Measurements from ENCODE around the gene CCNJL. TPM values are rescaled to one million over a fixed set of nuclear protein-coding genes. Genes with fewer than 3 reads are reported as not detected.
"Not testable (repeated sequence)": the region's sequence is repeated elsewhere in the genome, so short reads cannot be mapped to it uniquely, and the experiment has no call there.

The CCNJL gene
- polyA plus RNA-seq, 4 donors: 7.9 to 10.1 (median 8.3) TPM

DNA sequence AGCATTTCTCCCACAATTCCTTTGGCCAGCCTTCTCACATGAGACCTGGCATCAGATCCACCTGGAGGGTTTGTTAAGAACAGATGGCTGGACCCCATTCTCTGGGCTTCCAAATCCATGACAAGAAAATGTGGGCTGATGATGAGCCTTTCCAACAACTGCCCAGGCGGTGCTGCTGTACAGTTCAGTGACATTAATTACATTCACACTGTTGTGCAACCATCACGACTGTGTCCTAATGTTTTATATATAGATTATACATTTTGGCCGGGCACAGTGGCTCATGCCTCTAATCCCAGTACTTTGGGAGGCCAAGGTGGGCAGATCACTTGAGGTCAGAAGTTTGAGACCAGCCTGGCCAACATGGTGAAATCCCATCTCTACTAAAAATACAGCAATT is 22.4 kb upstream of the CCNJL start:
- DNase-seq (ENCODE audit: low read depth in 4 of 4, low spot score in 3 of 4): not testable (repeated sequence)

DNA sequence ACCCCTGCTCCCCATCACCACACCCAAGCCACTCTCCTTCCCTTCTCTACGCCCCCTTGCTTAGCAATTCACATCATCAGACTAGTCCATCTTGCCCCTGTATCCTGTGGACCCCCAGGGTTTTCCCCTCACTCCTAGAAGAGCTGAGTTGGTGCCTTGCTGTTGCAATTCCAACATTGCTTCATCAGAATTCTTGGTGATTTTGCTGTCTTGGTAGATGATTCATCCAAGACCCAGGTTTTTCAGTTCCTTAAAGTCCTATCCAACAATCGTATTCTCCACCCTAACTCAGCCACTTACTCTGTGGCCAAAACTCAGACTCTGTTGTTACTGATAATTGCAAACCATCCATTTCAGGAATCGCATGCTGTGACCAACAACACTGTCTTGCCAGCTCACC is 21.4 kb upstream of the CCNJL start:
- no peak for DNase-seq (ENCODE audit: low read depth in 4 of 4, low spot score in 3 of 4)

DNA sequence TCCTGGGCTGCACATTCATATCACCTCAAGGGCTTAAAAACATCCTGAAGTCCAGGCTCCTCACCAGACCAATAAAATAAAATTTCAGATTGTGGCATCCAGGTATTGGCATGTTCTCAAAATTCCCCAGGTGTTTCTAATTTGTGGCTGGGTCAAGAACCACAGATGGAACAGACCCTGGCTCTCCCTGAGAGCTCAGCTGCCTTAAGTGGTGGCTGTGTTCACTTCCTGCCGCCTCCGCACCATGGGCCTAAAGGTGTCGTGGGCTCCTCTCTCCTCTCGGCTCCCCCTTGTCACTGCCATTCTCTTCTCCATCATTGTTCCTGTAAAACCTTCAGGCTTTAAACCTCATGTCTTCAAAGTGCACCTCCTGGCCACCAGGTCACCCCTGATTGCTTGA is 17.8 kb upstream of the CCNJL start:
- no peak for DNase-seq (ENCODE audit: low read depth in 4 of 4, low spot score in 3 of 4)

DNA sequence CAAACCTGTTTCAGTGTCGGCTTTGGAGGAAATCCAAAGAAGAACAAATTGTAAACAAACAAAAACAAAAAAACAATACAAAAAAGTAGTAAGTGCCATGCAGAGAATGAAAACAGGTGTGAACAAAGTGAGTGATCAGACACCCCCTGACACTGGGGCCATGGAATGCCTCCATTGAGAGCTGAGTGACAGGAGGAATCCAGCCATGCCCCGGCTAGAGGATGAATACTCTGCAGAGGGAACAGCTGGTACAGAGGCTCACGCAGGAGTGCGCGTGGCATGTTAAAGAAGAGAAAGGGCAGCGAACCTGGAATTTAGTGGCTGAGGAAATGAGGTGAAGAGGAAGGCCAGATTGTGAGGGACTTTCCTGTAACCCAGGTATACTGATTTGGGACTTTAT is 15.5 kb upstream of the CCNJL start:
- no peak for DNase-seq (ENCODE audit: low read depth in 4 of 4, low spot score in 3 of 4)

DNA sequence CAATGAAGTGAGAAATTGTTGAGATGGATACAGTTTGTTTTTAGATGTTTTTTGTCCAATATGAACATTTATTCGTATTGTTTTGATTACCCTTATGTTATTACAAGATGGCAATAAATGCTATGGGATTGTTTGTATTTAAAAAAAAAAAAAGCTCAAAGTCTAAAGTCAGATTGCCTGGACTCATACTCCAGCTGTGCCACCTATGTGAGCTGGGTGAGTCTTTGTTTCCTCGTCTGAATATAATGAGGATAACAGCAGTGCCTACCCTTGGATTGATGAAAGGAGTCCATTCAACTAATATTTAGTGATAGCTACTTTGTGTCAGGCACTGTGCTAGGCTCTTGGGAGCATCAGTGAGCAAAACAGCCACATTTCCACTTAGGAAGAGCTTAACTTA is 14.6 kb upstream of the CCNJL start:
- DNase-seq (ENCODE audit: low read depth in 4 of 4, low spot score in 3 of 4): no peak

DNA sequence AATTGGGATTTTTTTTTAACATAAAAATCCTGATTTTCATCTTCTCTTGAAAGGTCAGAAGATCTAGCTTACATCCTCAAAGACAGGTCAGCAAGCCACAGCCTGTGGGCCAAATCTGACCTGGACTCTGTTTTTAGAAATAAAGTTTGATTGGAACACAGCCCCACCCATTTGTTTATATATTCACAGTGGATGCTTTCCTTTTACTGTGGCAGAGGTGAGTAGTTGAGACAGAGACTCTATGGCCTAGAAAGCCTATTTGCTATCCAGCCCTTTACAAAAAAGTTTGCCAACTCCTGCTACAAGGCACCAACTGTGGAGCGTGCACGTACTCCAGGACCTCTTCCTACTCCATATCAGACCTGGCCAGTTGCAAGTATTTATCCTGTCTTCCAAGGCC is 13.4 kb upstream of the CCNJL start:
- no peak for DNase-seq (ENCODE audit: low read depth in 4 of 4, low spot score in 3 of 4)

DNA sequence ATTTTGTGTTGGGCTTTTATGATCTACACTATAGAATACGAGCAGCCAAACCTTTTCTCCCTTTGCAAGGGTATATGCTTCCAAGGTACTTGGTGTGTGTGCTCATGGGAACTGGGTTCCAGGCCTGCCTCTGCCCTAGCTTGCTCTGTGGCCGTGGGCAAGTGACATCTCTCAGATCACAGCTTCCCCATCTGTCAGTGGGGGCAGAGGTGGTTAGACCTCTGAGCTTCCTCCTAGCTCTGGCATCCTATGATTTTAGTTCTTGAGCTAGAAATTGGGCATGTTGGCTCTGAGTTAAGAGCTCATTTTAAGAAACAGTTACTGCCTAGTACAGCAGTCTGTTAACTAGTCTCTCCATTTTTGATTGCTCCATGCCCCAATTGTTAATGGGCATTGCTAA is 12.5 kb upstream of the CCNJL start:
- DNase-seq (ENCODE audit: low read depth in 4 of 4, low spot score in 3 of 4): no peak

DNA sequence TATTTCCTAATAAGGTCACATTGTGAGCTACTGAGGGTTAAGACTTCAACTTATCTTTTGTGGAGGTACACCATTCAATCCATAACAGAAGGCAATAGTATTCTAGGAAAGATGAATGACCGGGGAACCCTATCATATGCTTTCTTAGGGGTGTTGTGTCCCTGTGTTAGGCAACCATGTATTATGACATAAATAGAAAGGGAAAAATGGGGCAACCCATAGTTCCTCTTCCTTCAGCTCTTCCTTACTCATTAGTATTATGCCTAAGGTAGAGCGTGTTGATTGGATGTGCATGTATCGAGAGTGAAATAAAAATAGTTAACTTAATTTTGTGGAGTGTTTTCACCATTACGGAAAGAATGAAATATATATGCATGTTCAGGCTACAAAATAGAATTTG is 6.0 kb upstream of the CCNJL start:
- DNase-seq (ENCODE audit: low read depth in 4 of 4, low spot score in 3 of 4): no peak

DNA sequence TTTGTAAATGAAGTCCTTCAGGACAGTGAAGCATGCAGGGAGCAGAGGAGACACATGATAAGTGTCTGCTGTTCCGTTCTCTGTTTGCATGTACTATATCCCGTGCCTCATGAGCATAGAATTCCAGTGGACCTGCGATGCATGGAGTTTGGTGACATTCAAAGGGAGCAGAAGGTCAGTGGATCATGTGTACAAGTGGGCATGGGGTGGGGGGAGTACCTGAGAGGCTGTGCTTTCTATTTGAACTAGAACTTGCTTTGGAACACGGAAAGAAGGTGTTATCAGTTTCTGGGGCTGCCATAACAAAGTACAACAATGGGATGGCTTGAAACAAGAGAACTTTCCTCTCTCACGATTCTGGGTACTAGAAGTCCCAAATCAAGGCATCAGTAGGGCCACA is 5.1 kb upstream of the CCNJL start:
- DNase-seq (ENCODE audit: low read depth in 4 of 4, low spot score in 3 of 4): no peak

DNA sequence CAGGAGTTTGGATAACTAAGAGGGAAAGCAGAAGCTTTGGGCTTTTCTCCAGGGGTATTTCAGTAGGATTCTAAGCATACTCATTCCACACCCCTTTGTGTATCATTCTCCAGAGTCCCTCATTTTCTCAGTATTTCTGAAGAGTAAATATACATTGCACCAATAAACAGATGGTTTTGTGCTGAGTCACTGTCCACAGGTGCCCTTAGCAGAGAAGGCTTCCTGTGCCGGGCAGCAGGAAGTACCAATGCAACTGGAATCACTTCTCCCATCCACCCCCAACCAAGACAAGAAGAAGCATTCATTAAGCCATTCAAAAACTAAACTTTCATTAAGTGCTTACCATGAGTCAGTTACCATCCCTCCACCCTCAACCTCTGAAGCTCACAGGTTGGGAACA is 3.6 kb upstream of the CCNJL start:
- DNase-seq (ENCODE audit: low read depth in 4 of 4, low spot score in 3 of 4): no peak

DNA sequence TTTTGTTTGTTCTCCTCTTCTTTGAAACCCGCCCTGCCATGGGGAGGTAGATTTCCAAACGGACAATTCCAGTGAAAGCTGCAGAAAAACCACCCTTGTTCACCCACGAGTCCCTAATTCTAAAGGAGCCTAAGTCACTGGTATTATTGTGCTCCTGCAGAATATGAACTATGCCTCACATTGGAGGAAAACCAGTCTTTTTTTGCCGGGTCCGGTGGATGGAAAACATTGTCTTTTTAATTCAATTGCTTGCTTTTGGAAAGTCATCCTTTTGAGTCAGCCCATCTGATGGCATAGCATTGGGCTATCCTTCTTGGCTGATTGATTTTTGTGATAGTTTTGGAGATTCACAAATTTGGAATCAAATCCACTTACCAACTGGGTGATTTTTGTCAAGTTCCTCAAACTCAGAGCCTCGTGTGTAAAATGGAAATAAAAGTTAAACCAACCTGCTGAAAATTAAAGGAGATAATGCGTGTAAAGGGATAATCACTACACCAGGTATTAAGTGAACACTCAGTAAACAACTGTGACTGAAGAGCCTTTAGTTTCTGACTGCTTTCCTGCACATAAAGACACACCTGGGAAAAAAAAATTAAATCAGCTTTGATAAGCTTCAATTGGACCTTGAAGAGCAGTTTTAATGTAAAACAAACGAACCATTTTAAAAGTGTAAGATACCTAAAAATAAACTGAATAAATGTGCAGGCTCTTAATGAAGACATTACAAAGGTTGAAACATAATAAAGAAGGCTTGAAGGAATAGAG is 780 bp upstream of the CCNJL start:
- no peak for DNase-seq (ENCODE audit: low read depth in 4 of 4, low spot score in 3 of 4)

DNA sequence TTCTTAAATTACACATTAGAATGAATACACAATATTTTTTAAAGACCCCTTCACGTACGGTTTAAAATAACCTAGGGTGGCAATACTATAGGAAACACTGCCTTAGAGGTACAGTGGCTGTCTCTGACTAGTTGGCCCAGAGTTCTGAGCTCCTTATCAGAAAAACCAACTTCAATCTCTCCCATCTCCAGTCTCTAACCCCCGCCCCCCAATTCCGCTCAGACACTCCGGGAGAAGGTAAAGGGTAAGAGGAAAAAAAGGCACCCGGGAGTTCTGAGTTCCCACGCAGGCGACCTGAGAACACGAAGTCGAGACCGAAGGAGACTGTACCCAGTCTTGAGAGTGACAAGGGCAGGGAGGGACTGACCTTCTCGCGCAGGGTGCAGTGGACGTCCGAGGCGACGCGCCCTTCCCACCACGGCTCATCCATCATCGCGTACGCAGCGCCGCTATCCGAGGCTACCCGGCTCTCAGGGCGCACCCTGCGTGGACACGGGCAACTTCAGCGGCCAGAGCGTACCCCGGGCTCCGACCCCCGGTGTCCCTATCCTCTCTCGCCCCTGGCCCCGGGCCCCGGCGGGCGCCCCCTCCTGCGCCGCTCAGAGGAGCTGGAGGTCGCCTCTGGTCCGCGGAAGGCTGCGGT is 752 bp downstream of the CCNJL start:
- no peak for DNase-seq (ENCODE audit: low read depth in 4 of 4, low spot score in 3 of 4)

DNA sequence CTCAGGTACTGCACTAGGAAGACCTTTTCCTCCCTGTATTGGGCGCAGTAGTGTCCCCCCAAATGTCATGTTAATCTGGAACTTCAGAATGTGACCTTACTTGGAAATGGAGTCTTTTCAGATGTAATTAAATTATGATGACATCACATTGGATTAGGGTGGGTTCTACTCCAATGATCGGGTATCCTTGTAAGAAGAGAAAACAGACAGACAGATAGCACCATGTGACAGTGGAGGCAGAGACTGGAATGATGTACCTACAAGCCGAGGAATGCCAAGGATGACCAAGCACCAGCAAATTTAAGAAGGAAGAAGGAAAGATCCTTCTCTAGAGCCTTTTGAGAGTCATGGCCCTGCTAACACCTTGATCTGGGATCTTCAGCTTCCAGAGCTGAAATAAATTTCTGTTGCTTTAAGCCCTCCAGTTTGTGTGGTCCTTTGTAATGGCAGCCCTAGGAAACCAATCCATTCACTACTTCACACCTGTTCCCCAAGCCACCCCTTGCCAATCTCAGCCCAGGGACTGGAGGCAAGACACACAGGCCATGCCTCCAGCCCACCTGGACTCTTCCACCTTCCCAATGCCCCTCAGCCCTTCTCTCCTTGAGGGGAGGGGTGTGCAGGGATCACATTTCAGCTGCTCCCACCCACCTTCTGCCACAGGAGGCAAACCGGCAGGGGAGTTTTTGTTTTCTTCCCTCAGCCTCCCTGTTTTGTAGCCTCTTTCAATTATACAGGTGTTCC is 1.6 kb downstream of the CCNJL start:
- DNase-seq (ENCODE audit: low read depth in 4 of 4, low spot score in 3 of 4): no peak

DNA sequence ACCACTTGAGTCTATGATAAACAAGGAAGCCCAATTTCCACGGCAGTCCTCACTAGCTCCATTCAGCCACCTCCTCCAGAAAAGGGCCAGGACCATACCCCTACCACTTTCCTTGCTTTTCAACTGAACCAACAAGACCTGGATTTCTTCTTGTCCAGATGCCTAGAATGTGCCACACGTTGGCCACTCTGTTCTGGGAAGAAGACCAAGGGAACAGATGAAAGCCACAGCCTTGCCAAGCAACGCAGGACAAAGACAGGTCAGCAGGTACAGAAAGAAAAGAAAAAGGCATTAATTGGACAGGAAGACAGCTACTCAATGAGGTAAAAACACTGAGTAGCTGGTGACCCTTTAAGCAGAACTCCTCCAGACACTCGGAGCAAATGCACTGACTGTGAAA is 2.2 kb downstream of the CCNJL start:
- no peak for DNase-seq (ENCODE audit: low read depth in 4 of 4, low spot score in 3 of 4)

DNA sequence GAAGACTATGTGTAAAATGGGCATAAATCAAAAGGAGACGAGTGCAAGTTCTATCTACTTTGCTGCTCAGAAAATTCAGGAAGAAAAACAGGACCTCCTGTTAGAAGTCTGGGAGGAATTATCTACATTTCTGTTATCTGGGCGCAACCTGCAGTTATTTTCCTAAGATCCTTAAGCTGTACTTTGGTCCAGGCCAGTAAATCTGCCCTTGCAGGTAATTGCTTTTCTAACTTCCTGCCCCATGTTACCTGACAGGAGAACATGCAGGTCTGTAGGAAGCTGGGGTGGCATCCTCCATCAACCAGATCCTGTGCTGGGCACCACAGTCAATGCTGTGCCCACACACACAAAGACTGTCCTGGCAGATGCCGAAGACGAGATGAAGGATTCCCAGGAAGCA is 5.7 kb downstream of the CCNJL start:
- no peak for DNase-seq (ENCODE audit: low read depth in 4 of 4, low spot score in 3 of 4)

DNA sequence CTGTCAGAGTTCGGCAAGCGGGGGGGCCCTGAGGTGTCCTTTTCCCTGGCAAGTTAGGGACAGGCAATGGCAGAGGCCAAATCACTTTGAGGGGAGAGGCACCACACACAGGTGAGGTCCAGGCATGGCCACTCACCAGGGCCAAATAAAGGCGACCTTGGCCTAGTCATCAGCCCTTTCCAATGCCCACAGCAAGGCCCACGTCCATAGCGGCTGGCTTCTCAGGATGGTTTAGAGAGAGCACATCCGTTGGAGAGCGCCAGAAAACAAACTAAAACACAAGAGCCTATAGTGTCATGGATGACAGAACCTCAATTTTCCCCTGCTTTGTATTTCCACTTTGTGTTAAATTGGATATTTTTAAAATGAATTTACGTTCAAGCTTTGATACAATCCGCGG is 7.0 kb downstream of the CCNJL start:
- no peak for DNase-seq (ENCODE audit: low read depth in 4 of 4, low spot score in 3 of 4)

DNA sequence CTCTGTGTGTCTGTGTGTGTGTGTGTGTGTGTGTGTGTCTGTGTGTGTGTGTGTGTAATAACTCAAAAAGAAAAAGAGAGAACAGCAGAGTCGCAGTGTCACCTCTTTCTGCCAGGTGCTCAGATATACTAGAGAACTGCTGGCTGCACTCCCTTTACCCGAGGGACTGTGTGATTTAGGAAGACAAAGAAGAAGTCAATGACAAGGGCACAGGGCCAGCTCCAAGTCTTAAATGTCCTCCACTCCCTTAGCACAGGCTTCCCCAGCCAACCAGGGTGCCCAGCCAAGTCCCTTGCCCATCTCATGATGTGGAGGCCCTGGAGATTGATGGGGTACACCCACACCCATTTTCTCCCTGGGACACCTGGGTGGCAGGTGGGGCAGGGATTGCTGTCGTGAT is 8.7 kb downstream of the CCNJL start:
- DNase-seq (ENCODE audit: low read depth in 4 of 4, low spot score in 3 of 4): no peak

DNA sequence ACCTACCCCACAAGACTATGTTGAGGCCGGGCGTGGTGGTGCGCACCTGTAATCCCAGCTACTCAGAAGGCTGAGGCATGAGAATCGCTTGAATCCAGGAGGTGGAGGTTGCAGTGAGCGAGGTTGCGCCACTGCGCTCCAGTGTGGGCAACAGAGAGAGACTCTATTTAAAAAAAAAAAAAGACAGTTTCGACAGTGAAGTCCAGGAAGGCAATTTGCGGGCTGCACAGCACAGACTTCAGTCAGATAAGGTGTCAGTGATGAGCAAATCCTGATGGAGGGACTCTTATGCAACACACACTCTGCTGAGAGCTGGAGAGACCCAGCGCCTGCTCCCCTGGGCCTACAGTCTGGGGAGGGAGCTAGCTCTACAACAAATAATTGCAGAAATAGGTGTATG is 14.2 kb downstream of the CCNJL start:
- DNase-seq (ENCODE audit: low read depth in 4 of 4, low spot score in 3 of 4): no peak

DNA sequence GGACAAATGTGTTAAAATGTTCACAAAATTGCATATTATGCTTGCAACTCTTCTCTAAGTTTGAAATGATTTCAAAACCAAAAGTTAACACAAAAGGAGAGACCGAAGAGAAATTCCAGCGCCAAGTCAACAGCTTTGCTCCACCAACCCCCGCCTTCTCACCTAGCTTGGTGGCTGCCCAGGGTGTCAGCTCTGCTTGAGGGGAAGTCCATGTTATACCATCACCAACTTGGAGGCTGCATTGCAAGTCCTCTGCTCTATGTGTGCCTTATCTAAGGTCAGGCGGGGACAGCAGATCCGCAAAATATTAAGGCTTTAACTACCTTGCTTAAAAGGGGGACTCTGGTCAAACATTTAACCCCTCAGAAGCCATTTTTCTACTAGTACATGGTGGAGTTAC is 14.6 kb downstream of the CCNJL start:
- DNase-seq (ENCODE audit: low read depth in 4 of 4, low spot score in 3 of 4): no peak

DNA sequence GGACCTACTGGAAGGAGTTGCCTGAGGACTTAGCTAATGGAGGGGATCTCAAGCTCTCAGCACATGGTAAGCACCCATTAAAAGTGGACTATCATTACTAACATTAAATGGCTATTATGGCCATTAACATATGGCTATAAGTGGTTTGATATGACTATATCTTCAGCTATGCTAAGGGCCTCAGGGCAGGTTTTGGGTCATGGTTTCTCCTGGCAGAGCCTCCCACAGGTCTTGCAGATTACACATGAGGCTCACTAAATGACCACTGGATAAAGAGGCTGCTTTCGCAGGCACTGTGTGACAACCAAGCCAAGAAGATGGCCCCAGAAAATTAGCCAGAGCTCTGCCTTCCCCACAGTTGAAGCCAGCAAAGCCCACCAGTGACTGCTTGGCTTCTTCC is 15.4 kb downstream of the CCNJL start:
- DNase-seq (ENCODE audit: low read depth in 4 of 4, low spot score in 3 of 4): no peak

DNA sequence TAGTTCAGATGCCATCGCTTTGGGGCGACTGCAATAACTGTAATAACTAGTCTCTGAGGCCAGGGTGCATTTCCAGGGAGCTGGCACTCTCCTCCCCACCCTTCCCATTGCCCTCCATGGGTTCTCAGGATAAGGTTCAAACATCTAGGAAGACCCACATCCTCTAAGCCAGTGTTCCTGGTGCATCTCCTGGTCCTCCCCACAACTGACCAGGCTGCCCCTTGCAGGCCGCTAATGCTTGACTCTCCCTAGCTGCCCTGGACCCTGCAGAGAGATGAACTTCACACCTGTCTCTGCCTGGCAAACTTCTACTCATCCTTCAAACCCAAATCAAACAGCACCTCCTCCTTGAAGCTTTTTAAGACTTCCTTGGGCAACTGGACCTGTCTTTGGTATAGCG is 15.9 kb downstream of the CCNJL start:
- DNase-seq (ENCODE audit: low read depth in 4 of 4, low spot score in 3 of 4): no peak

Data from right renal pelvis (tissue), 4 donors.